Breast epithelium (tissue), 3 donors: ENCODE data around the gene GOLGA6D.

Experiments
- CTCF ChIP-seq, 3 donors: fragments of 450-650 bp; IDR thresholded peaks; one replicate each; pipeline ENCODE4 v1.5.1; 2016 to 2017; ENCODE audit warnings: antibody characterized with exemption in 3 of 3, mild to moderate bottlenecking in 3 of 3, moderate library complexity in 3 of 3
- POLR2A ChIP-seq: fragments of 450-650 bp; IDR thresholded peaks from one replicate; pipeline ENCODE4 v1.6.1; 2016; ENCODE audit warnings: antibody characterized with exemption, mild to moderate bottlenecking, moderate library complexity
- POLR2AphosphoS5 ChIP-seq, 3 donors: sonication (generic); formaldehyde crosslinking; IDR thresholded peaks; one replicate each; pipeline ENCODE4 v1.6.1; 2017; ENCODE audit warnings: antibody characterized with exemption in 3 of 3

- TF ChIP-seq CTCF (IDR thresholded peaks at IDR 0.05) (no peak), POLR2AphosphoS5 (IDR thresholded peaks at IDR 0.05) (no peak), POLR2A (no peak)
These were observed 43.3 kb downstream of the GOLGA6D start for GRCh38 chr15:75325922-75326321.
